DOHH2 (cell line): ENCODE results near the gene CYTL1.
"Not testable (repeated sequence)": the region's sequence is repeated elsewhere in the genome, so short reads cannot be mapped to it uniquely, and the experiment has no call there.

Experiments
- H3F3A ChIP-seq: fragments of 200-600 bp; sonication (generic), shearing (Covaris generic); 2 replicates; pipeline ENCODE4 v1.6.0; 2016; ENCODE audit warnings: antibody characterized with exemption, mild to moderate bottlenecking; ENCODE audit not compliant: control insufficient read depth, insufficient read depth
- H3K27ac ChIP-seq: fragments of 200-600 bp; sonication (generic); 2 replicates; pipeline ENCODE4 v1.5.1; 2014; ENCODE audit warnings: low read depth, mild to moderate bottlenecking, low read length, moderate library complexity
- H3K27me3 ChIP-seq: fragments of 200-600 bp; sonication (generic); 2 replicates; pipeline ENCODE4 v1.6.1; 2014; ENCODE audit warnings: mild to moderate bottlenecking, low read length, mixed read lengths; ENCODE audit not compliant: control insufficient read depth
- H3K36me3 ChIP-seq: fragments of 200-600 bp; sonication (generic); 2 replicates; pipeline ENCODE4 v1.6.1; 2014; ENCODE audit warnings: mild to moderate bottlenecking, low read length, moderate library complexity, mixed read lengths; ENCODE audit not compliant: control insufficient read depth
- H3K4me1 ChIP-seq: fragments of 200-600 bp; sonication (generic); 2 replicates; pipeline ENCODE4 v1.6.1; 2014; ENCODE audit warnings: mild to moderate bottlenecking, low read length, mixed read lengths; ENCODE audit not compliant: control insufficient read depth
- H3K4me2 ChIP-seq: fragments of 200-600 bp; sonication (generic); 2 replicates; pipeline ENCODE4 v1.6.0; 2014; ENCODE audit warnings: mild to moderate bottlenecking, low read length, moderate library complexity
- H3K4me3 ChIP-seq: fragments of 200-600 bp; sonication (generic); 2 replicates; pipeline ENCODE4 v1.5.1; 2014; ENCODE audit warnings: mild to moderate bottlenecking, low read length, mixed read lengths
- H3K79me2 ChIP-seq: fragments of 200-600 bp; sonication (generic); 2 replicates; pipeline ENCODE4 v1.6.1; 2014; ENCODE audit warnings: mild to moderate bottlenecking, low read length, mixed read lengths; ENCODE audit not compliant: control insufficient read depth
- H3K9me2 ChIP-seq: fragments of 200-600 bp; sonication (generic); replicated peaks from 2 replicates; pipeline ENCODE4 v1.6.1; 2014; ENCODE audit warnings: mild to moderate bottlenecking, low read length, mixed read lengths; ENCODE audit not compliant: control insufficient read depth
- H3K9me3 ChIP-seq: fragments of 200-600 bp; sonication (generic); 2 replicates; pipeline ENCODE4 v1.6.1; 2014; ENCODE audit warnings: antibody characterized with exemption, low read length, mixed read lengths; ENCODE audit not compliant: control insufficient read depth, insufficient read depth
- H4K20me1 ChIP-seq: fragments of 200-600 bp; sonication (generic); 2 replicates; pipeline ENCODE4 v1.6.0; 2014; ENCODE audit warnings: low read depth, mild to moderate bottlenecking, antibody characterized with exemption, low read length, moderate library complexity; ENCODE audit not compliant: control insufficient read depth, insufficient read depth
- CTCF ChIP-seq: fragments of 200-600 bp; sonication (generic); IDR thresholded peaks from one replicate; pipeline ENCODE4 v1.5.1; 2014; ENCODE audit warnings: antibody characterized with exemption, mild to moderate bottlenecking, low read depth, low read length; ENCODE audit not compliant: poor library complexity, severe bottlenecking
- EZH2phosphoT487 ChIP-seq: fragments of 200-600 bp; sonication (generic); IDR thresholded peaks from 2 replicates; pipeline ENCODE4 v1.6.1; 2017; ENCODE audit warnings: borderline replicate concordance, mild to moderate bottlenecking, antibody characterized with exemption, low read length, moderate library complexity, mixed read lengths

Gene CYTL1

GRCh38 chr4:5004496-5004895 is 14.8 kb downstream of the CYTL1 start:
- Histone ChIP-seq H4K20me1 (no peaks in the 10 kb centered on the region), H3K9me3 (no peaks in the 10 kb centered on the region), H3K4me2 (no peak overlapping the region), H3K9me2 (no peaks in the 10 kb centered on the region), H3F3A (no peaks in the 10 kb centered on the region), H3K36me3 (no peaks in the 10 kb centered on the region), H3K27me3 (no peaks in the 10 kb centered on the region; the same call in 1 of the 2 replicates), H3K27ac (no peak overlapping the region), H3K4me1 (no peaks in the 10 kb centered on the region), H3K4me3 (no peak overlapping the region), H3K79me2 (no peaks in the 10 kb centered on the region)
- TF ChIP-seq CTCF = no peak
- TF ChIP-seq EZH2phosphoT487 = no peak

- H3K36me3 ChIP-seq = no peaks in the 10 kb centered on the region
- TF ChIP-seq CTCF (no peak), EZH2phosphoT487 (no peak)
- H3K27ac ChIP-seq = no peak overlapping the region
- H3K9me3 ChIP-seq = no peaks in the 10 kb centered on the region
- no peaks in the 10 kb centered on the region for H3F3A ChIP-seq
- H3K9me2 ChIP-seq = no peaks in the 10 kb centered on the region
- no peaks in the 10 kb centered on the region for H3K79me2 ChIP-seq
- no peak overlapping the region for H3K4me3 ChIP-seq
- H3K4me1 ChIP-seq = no peaks in the 10 kb centered on the region
- no peaks in the 10 kb centered on the region; the same call in 1 of the 2 replicates for H3K27me3 ChIP-seq
- H4K20me1 ChIP-seq = no peaks in the 10 kb centered on the region
- H3K4me2 ChIP-seq = no peak overlapping the region
Observed at GRCh38 chr4:5003918-5004317, 15.3 kb downstream of the CYTL1 start.

GRCh38 chr4:5003372-5003857 is 15.8 kb downstream of the CYTL1 start:
- Histone ChIP-seq H4K20me1 (no peaks in the 10 kb centered on the region), H3K27me3 (no peaks in the 10 kb centered on the region; the same call in 1 of the 2 replicates), H3K4me3 (no peak overlapping the region), H3K36me3 (no peaks in the 10 kb centered on the region), H3K79me2 (no peaks in the 10 kb centered on the region), H3K27ac (no peak overlapping the region), H3K9me3 (no peaks in the 10 kb centered on the region), H3F3A (no peaks in the 10 kb centered on the region), H3K4me2 (no peak overlapping the region), H3K9me2 (no peaks in the 10 kb centered on the region), H3K4me1 (no peaks in the 10 kb centered on the region)
- no peak for TF ChIP-seq CTCF
- TF ChIP-seq EZH2phosphoT487 = no peak

GRCh38 chr4:5001641-5002040 is 17.6 kb downstream of the CYTL1 start:
- not testable (repeated sequence) for H3K36me3 ChIP-seq, H4K20me1 ChIP-seq, H3K79me2 ChIP-seq, H3K4me2 ChIP-seq, H3K27me3 ChIP-seq, H3K27ac ChIP-seq, H3K4me1 ChIP-seq, H3F3A ChIP-seq, H3K9me3 ChIP-seq, H3K4me3 ChIP-seq, H3K9me2 ChIP-seq

- H3F3A ChIP-seq, H3K4me1 ChIP-seq, H3K4me3 ChIP-seq, H3K9me3 ChIP-seq, H3K27me3 ChIP-seq, H3K4me2 ChIP-seq, H4K20me1 ChIP-seq, H3K36me3 ChIP-seq, H3K27ac ChIP-seq, H3K9me2 ChIP-seq, H3K79me2 ChIP-seq: not testable (repeated sequence)
Observed at GRCh38 chr4:4996935-4997334, 22.3 kb downstream of the CYTL1 start.
